COLO668 (cell line): ENCODE data around the gene KCTD11.
A peak's percentile ranks its signal among the peaks of the same experiment; 100 is the strongest.

ENCODE experiments used
- DNase-seq: peaks from one replicate; lab custom pipeline; 2025; ENCODE audit not compliant: unreplicated experiment; lab: John Stamatoyannopoulos, UW

The KCTD11 gene

GRCh38 chr17:7374353-7374752, 22.4 kb downstream of the KCTD11 start:
- DNase-seq, result no peak

- no peak for DNase-seq
Measured at GRCh38 chr17:7379134-7379533, 27.2 kb downstream of the KCTD11 start.

GRCh38 chr17:7380321-7380720, 28.4 kb downstream of the KCTD11 start:
- no peak for DNase-seq

GRCh38 chr17:7380855-7381683, 29.1 kb downstream of the KCTD11 start, which contains the start of gene TNK1:
Gene TNK1 (plus strand): TSS chr17:7381089. CDS start chr17:7382927, 1,838 bp downstream.
- no peak for DNase-seq

- DNase-seq, result no peak
Measured at GRCh38 chr17:7382901-7383300, 30.9 kb downstream of the KCTD11 start.

GRCh38 chr17:7383371-7383741, 31.4 kb downstream of the KCTD11 start:
- no peak for DNase-seq

GRCh38 chr17:7383742-7384488, 32.0 kb downstream of the KCTD11 start:
- DNase-seq, result no peak

GRCh38 chr17:7384489-7385081, 32.6 kb downstream of the KCTD11 start:
- DNase-seq, result no peak

- DNase-seq, result no peak
Measured at GRCh38 chr17:7388856-7389255, 36.9 kb downstream of the KCTD11 start.

- no peak for DNase-seq
Measured at GRCh38 chr17:7389924-7390910, 38.3 kb downstream of the KCTD11 start.

- no peak for DNase-seq
Measured at GRCh38 chr17:7391307-7391706, 39.3 kb downstream of the KCTD11 start.

GRCh38 chr17:7392696-7393612, 41.0 kb downstream of the KCTD11 start:
- DNase-seq, result no peak

GRCh38 chr17:7393613-7394451, 41.9 kb downstream of the KCTD11 start:
- peak; percentile 38 for DNase-seq

- DNase-seq, result peak; percentile 74
Measured at GRCh38 chr17:7394452-7395191, 42.7 kb downstream of the KCTD11 start, which contains the start of gene PLSCR3. Gene PLSCR3 (minus strand): TSS chr17:7394525. CDS start chr17:7394110, 415 bp downstream.

GRCh38 chr17:7396147-7396546, 44.2 kb downstream of the KCTD11 start:
- DNase-seq, result no peak

GRCh38 chr17:7398612-7399011, 46.6 kb downstream of the KCTD11 start:
- DNase-seq, result no peak

- no peak for DNase-seq
Measured at GRCh38 chr17:7403043-7403726, 51.2 kb downstream of the KCTD11 start.

GRCh38 chr17:7403727-7403976, 51.7 kb downstream of the KCTD11 start:
- no peak for DNase-seq
